ENCODE data around the gene GTPBP6. TPM values are rescaled to one million over a fixed set of nuclear protein-coding genes. Genes with fewer than 3 reads are reported as not detected.
A peak's percentile ranks its signal among the peaks of the same experiment; 100 is the strongest.

GTPBP6 gene
- total RNA-seq, 5 donors from 2014 or later (not counting 1 experiment from before 2014, with no cell fraction given): 58.8 to 112 (median 111) TPM

DNA sequence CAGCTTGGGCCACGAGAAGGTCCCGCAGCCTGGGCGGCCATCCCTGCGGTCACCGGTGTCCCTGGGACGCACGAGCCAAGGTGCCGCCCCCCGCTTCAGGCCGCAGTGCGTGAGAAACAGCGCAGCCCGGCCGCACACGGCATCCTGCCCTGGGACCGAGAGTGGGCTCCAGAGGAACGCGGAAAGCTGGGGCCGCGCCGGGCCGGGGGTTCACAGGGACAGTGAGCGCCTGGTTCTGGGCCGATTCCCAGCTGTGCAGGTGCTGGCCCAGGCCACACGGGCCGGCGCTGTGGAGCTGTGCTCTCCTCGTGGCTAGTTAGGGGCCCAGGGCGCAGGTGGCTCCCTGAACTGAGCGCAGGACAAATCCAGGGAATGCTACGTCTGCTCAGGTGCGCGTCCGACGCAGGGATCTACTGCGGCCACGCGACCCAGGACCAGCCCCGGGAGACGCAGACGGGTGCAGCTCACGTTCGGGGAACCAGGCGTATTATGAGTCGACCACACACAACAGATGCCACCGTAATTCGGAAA, 25.8 kb upstream of the GTPBP6 start:
- Mint-ChIP-seq H3K27ac (no peak overlapping the region), H3K9me3 (no peaks in the 10 kb centered on the region), H3K27me3 (no peaks in the 10 kb centered on the region), H3K36me3 (peaks cover 21% of the 10 kb centered on the region), H3K4me1 (no peaks in the 10 kb centered on the region), H3K4me3 (no peak overlapping the region)
- Histone ChIP-seq H3K4me3 (ENCODE audit: control insufficient read depth in 1 of 2, extremely low read depth in 1 of 2, low read length in 1 of 2) (no peak overlapping the region), H3K27me3 (replicated peaks in 1 of 2; ENCODE audit: control insufficient read depth in 2 of 2, extremely low read depth in 1 of 2, insufficient read depth in 2 of 2, low read length in 1 of 2) (no peaks in the 10 kb centered on the region), H3K9me3 (no peaks in the 10 kb centered on the region), H3K27ac (ENCODE audit: low read length) (no peak overlapping the region), H3K36me3 (ENCODE audit: control insufficient read depth in 2 of 2, extremely low read depth in 1 of 2, insufficient read depth in 1 of 2, low read length in 1 of 2) (peaks cover 4 to 12% of the 10 kb centered on the region in 2 donors), H3K4me1 (ENCODE audit: control insufficient read depth in 1 of 2, extremely low read depth in 1 of 2, insufficient read depth in 2 of 2, low read length in 2 of 2) (peaks cover 0 to 4% of the 10 kb centered on the region in 2 experiments)
- DNase-seq: no peak
- CTCF ChIA-PET: no interaction called here
- ATAC-seq (replicated peaks in 1 of 4): no peak
- WGBS (ENCODE audit: insufficient coverage): 97% methylated on average over 47 of the region's 47 CpGs
- POLR2A ChIA-PET: no interaction called here

GRCh38 chrX:341541-342101, 23.0 kb upstream of the GTPBP6 start:
- no peaks in the 10 kb centered on the region for H3K9me3 ChIP-seq
- no peaks in the 10 kb centered on the region for H3K27me3 ChIP-seq (replicated peaks in 1 of 2; ENCODE audit: control insufficient read depth in 2 of 2, extremely low read depth in 1 of 2, insufficient read depth in 2 of 2, low read length in 1 of 2)
- CTCF ChIA-PET: no interaction called here
- POLR2A ChIA-PET: no interaction called here
- H3K27ac ChIP-seq (ENCODE audit: low read length): no peak overlapping the region
- WGBS (ENCODE audit: insufficient coverage): over 99% methylated on average over 23 of the region's 36 CpGs
- DNase-seq (no peak), ATAC-seq (replicated peaks in 1 of 4) (no peak)
- H3K4me3 Mint-ChIP-seq: no peak overlapping the region
- peaks cover 8 to 14% of the 10 kb centered on the region in 2 donors for H3K36me3 ChIP-seq (ENCODE audit: control insufficient read depth in 2 of 2, extremely low read depth in 1 of 2, insufficient read depth in 1 of 2, low read length in 1 of 2)
- H3K4me1 Mint-ChIP-seq: no peaks in the 10 kb centered on the region
- H3K4me3 ChIP-seq (ENCODE audit: control insufficient read depth in 1 of 2, extremely low read depth in 1 of 2, low read length in 1 of 2): no peak overlapping the region
- no peaks in the 10 kb centered on the region for H3K9me3 Mint-ChIP-seq
- peaks cover 23% of the 10 kb centered on the region for H3K36me3 Mint-ChIP-seq
- H3K27me3 Mint-ChIP-seq: no peaks in the 10 kb centered on the region
- peaks cover 0 to 4% of the 10 kb centered on the region in 2 experiments for H3K4me1 ChIP-seq (ENCODE audit: control insufficient read depth in 1 of 2, extremely low read depth in 1 of 2, insufficient read depth in 2 of 2, low read length in 2 of 2)
- no peak overlapping the region for H3K27ac Mint-ChIP-seq

- Mint-ChIP-seq H3K27ac (no peak overlapping the region), H3K27me3 (no peaks in the 10 kb centered on the region), H3K36me3 (peaks cover 29% of the 10 kb centered on the region), H3K9me3 (no peaks in the 10 kb centered on the region), H3K4me1 (no peaks in the 10 kb centered on the region), H3K4me3 (no peak overlapping the region)
- DNase-seq (no peak), ATAC-seq (replicated peaks in 1 of 4) (no peak)
- H3K4me3 ChIP-seq (ENCODE audit: control insufficient read depth in 1 of 2, extremely low read depth in 1 of 2, low read length in 1 of 2): no peak overlapping the region
- H3K27ac ChIP-seq (ENCODE audit: low read length): no peak overlapping the region
- peaks cover 12 to 16% of the 10 kb centered on the region in 2 donors for H3K36me3 ChIP-seq (ENCODE audit: control insufficient read depth in 2 of 2, extremely low read depth in 1 of 2, insufficient read depth in 1 of 2, low read length in 1 of 2)
- CTCF ChIA-PET: no interaction called here
- POLR2A ChIA-PET: no interaction called here
- no peaks in the 10 kb centered on the region for H3K27me3 ChIP-seq (replicated peaks in 1 of 2; ENCODE audit: control insufficient read depth in 2 of 2, extremely low read depth in 1 of 2, insufficient read depth in 2 of 2, low read length in 1 of 2)
- H3K4me1 ChIP-seq (ENCODE audit: control insufficient read depth in 1 of 2, extremely low read depth in 1 of 2, insufficient read depth in 2 of 2, low read length in 2 of 2): peaks cover 0 to 4% of the 10 kb centered on the region in 2 experiments
- WGBS (ENCODE audit: insufficient coverage): 95% methylated on average over 31 of the region's 52 CpGs
- H3K9me3 ChIP-seq: no peaks in the 10 kb centered on the region
These were observed 22.2 kb upstream of the GTPBP6 start for GRCh38 chrX:340641-341423.

DNA sequence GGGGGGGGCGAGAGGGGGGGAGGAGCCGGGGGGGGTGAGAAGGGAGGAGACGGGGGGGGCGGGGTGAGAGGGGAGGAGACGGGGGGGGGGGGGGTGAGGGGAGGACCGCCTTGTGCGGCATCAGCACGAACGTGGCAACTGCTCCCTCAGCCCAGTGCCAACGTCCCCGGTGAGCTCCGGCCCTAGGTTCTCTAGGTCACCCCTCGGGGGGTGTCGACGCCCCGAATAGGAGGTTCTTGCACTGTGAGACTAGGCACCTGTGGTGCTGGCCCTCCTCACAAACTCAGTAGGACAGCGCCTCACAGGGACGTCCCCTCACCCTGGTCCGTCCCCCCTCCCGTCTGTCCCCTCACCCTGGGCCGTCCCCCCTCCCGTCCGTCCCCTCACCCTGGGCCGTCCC, 21.5 kb upstream of the GTPBP6 start:
- peaks cover 0 to 4% of the 10 kb centered on the region in 2 experiments for H3K4me1 ChIP-seq (ENCODE audit: control insufficient read depth in 1 of 2, extremely low read depth in 1 of 2, insufficient read depth in 2 of 2, low read length in 2 of 2)
- DNase-seq: no peak
- Mint-ChIP-seq H3K27me3 (no peaks in the 10 kb centered on the region), H3K27ac (no peak overlapping the region), H3K36me3 (peaks cover 32% of the 10 kb centered on the region), H3K4me3 (no peak overlapping the region), H3K9me3 (no peaks in the 10 kb centered on the region), H3K4me1 (no peaks in the 10 kb centered on the region)
- POLR2A ChIA-PET: no interaction called here
- H3K27me3 ChIP-seq (replicated peaks in 1 of 2; ENCODE audit: control insufficient read depth in 2 of 2, extremely low read depth in 1 of 2, insufficient read depth in 2 of 2, low read length in 1 of 2): no peaks in the 10 kb centered on the region
- no peaks in the 10 kb centered on the region for H3K9me3 ChIP-seq
- H3K36me3 ChIP-seq (ENCODE audit: control insufficient read depth in 2 of 2, extremely low read depth in 1 of 2, insufficient read depth in 1 of 2, low read length in 1 of 2): peaks cover 12 to 14% of the 10 kb centered on the region in 2 donors
- no peak for ATAC-seq (replicated peaks in 1 of 4)
- no peak overlapping the region for H3K4me3 ChIP-seq (ENCODE audit: control insufficient read depth in 1 of 2, extremely low read depth in 1 of 2, low read length in 1 of 2)
- CTCF ChIA-PET: no interaction called here
- H3K27ac ChIP-seq (ENCODE audit: low read length): no peak overlapping the region
- 80% methylated on average over 9 of the region's 24 CpGs for WGBS (ENCODE audit: insufficient coverage)

DNA sequence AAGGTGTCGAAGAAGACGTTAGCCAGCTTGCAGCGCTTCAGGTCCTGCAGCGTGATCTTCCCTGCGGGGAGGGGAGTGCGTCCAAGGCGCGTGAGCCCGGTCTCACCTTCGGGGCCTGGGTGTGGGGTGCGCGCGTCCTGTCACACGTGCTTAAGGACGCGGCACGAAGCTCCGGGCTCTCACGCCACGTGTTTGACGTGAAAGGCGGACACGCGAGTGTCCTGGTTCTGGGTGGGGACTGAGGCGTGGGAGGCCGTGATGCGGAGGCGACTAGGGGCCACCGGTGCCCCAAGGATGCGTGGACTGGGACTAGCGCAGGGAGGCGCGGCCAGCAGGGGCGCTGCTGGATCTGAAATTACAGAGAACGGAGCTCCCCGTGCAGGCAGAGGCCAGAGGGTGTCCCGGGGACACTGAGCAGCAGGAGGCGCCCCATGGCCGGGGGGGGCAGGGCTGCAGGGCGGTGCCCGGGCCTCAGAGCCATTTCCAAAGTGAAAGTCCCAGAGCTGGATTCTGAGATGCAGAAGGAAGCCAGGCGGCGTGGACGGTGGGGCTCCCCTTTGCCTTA, 20.3 kb upstream of the GTPBP6 start:
- H3K4me3 Mint-ChIP-seq: no peak overlapping the region
- peaks cover 0 to 4% of the 10 kb centered on the region in 2 experiments for H3K4me1 ChIP-seq (ENCODE audit: control insufficient read depth in 1 of 2, extremely low read depth in 1 of 2, insufficient read depth in 2 of 2, low read length in 2 of 2)
- no peak overlapping the region for H3K4me3 ChIP-seq (ENCODE audit: control insufficient read depth in 1 of 2, extremely low read depth in 1 of 2, low read length in 1 of 2)
- no peaks in the 10 kb centered on the region for H3K9me3 Mint-ChIP-seq
- no peaks in the 10 kb centered on the region for H3K27me3 ChIP-seq (replicated peaks in 1 of 2; ENCODE audit: control insufficient read depth in 2 of 2, extremely low read depth in 1 of 2, insufficient read depth in 2 of 2, low read length in 1 of 2)
- ATAC-seq (replicated peaks in 1 of 4) (peak in 1 of 4 experiments; percentile 20), DNase-seq (peak in 2 of 35 experiments; percentile 21 to 33)
- WGBS (ENCODE audit: insufficient coverage): 98% methylated on average over 39 of the region's 44 CpGs
- peaks cover 31% of the 10 kb centered on the region for H3K36me3 Mint-ChIP-seq
- no peak overlapping the region for H3K27ac Mint-ChIP-seq
- H3K9me3 ChIP-seq: no peaks in the 10 kb centered on the region
- H3K4me1 Mint-ChIP-seq: no peaks in the 10 kb centered on the region
- no peak overlapping the region for H3K27ac ChIP-seq (ENCODE audit: low read length)
- H3K36me3 ChIP-seq (ENCODE audit: control insufficient read depth in 2 of 2, extremely low read depth in 1 of 2, insufficient read depth in 1 of 2, low read length in 1 of 2): peaks cover 10 to 12% of the 10 kb centered on the region in 2 donors
- ChIA-PET CTCF (no interaction called here), POLR2A (no interaction called here)
- H3K27me3 Mint-ChIP-seq: no peaks in the 10 kb centered on the region

DNA sequence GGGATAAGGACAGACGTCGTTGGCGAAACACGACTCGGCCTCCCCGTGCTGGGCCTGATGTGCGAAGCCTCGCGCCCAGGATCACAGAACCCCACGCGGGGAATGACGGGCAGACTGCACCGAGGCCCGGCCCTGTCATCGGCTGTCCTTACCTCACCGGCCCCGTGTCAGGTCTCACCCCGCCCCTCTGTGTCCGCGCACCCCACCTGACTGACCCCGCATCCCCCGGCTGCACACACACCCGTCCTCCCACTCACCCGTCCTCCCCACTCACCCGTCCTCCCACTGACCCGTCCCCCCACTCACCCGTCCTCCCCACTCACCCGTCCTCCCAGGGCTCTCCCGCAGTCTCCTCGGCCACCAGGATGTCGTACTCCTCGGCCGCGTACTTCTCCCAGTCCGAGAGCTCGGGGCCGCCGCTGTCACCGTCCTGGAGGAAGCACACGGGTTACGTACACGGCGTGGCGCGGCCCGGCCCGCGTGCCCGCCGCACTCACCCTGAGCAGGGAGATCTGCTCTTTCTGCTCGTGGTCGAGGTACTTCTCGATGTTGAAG, 19.8 kb upstream of the GTPBP6 start:
- DNase-seq (no peak), ATAC-seq (replicated peaks in 1 of 4) (no peak)
- CTCF ChIA-PET: no interaction called here

More for the DNA sequence above, 19.8 kb upstream of the GTPBP6 start:
- H3K36me3 Mint-ChIP-seq: peaks cover 31% of the 10 kb centered on the region
- Histone ChIP-seq H3K4me1 (ENCODE audit: control insufficient read depth in 1 of 2, extremely low read depth in 1 of 2, insufficient read depth in 2 of 2, low read length in 2 of 2) (peaks cover 0 to 4% of the 10 kb centered on the region in 2 experiments), H3K36me3 (ENCODE audit: control insufficient read depth in 2 of 2, extremely low read depth in 1 of 2, insufficient read depth in 1 of 2, low read length in 1 of 2) (peaks cover 12 to 13% of the 10 kb centered on the region in 2 donors), H3K4me3 (ENCODE audit: control insufficient read depth in 1 of 2, extremely low read depth in 1 of 2, low read length in 1 of 2) (no peak overlapping the region), H3K9me3 (no peaks in the 10 kb centered on the region), H3K27me3 (replicated peaks in 1 of 2; ENCODE audit: control insufficient read depth in 2 of 2, extremely low read depth in 1 of 2, insufficient read depth in 2 of 2, low read length in 1 of 2) (no peaks in the 10 kb centered on the region), H3K27ac (ENCODE audit: low read length) (no peak overlapping the region)
- no peak overlapping the region for H3K27ac Mint-ChIP-seq
- no peaks in the 10 kb centered on the region for H3K27me3 Mint-ChIP-seq
- no peaks in the 10 kb centered on the region for H3K4me1 Mint-ChIP-seq
- WGBS (ENCODE audit: insufficient coverage): 93% methylated on average over 39 of the region's 53 CpGs
- no peak overlapping the region for H3K4me3 Mint-ChIP-seq
- POLR2A ChIA-PET: no interaction called here
- no peaks in the 10 kb centered on the region for H3K9me3 Mint-ChIP-seq

All from T-cell (primary cell).